ENCODE measurements around the gene ALPK3. TPM values are rescaled to one million over a fixed set of nuclear protein-coding genes. Genes with fewer than 3 reads are reported as not detected.

Gene ALPK3
- total and polyA plus RNA-seq, 2 donors (not counting 3 experiments of a cell fraction or from before 2014, with no cell fraction given), result 18.4 to 36.2 TPM

DNA sequence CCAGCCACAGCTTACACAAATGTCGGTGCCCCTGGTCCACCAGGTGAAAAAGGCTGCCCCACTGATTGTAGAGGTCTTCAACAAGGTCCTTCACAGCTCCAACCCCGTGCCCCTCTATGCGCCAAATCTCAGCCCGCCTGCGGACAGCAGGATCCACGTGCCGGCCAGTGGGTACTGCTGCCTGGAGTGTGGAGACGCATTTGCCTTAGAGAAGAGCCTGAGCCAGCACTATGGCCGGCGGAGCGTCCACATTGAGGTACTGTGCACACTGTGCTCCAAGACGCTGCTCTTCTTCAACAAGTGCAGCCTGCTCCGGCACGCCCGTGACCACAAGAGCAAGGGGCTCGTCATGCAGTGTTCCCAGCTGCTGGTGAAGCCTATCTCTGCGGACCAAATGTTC is 32.9 kb upstream of the ALPK3 start:
- no peak overlapping the region for H3K4me2 ChIP-seq (ENCODE audit: insufficient read depth, low read length)
- ChIA-PET CTCF (no interaction called here), POLR2A (no interaction called here)
- peaks cover 38% of the 10 kb centered on the region for H3K79me2 ChIP-seq (ENCODE audit: control insufficient read depth, insufficient read depth, low read length)
- H3K36me3 ChIP-seq (ENCODE audit: control insufficient read depth in 2 of 2, extremely low read depth in 1 of 2, insufficient read depth in 2 of 2, low read length in 2 of 2), result peaks cover 18 to 23% of the 10 kb centered on the region in 2 experiments
- H3K27ac ChIP-seq (ENCODE audit: insufficient read depth, low read depth, low read length), result no peak overlapping the region
- DNase-seq (ENCODE audit: low read depth, low spot score), result no peak
- no peak for FAIRE-seq
- H3K9me1 ChIP-seq (replicated peaks; ENCODE audit: control insufficient read depth, extremely low read depth, insufficient read depth, low read length), result no peaks in the 10 kb centered on the region
- no peak overlapping the region for H3K9ac ChIP-seq (replicated peaks; ENCODE audit: extremely low read depth, insufficient read depth, low read length)
- no peak overlapping the region for H3K4me3 ChIP-seq (replicated peaks in 1 of 3; ENCODE audit: insufficient read depth in 1 of 3, low read depth in 1 of 3, low read length in 3 of 3)
- TF ChIP-seq JUN (IDR thresholded peaks at IDR 0.05; ENCODE audit: borderline replicate concordance, insufficient read depth, insufficient read length, low read depth) (no peak), POLR2A (IDR thresholded peaks at IDR 0.05; ENCODE audit: low read depth, low read length) (no peak), EZH2 (IDR thresholded peaks at IDR 0.05; ENCODE audit: borderline replicate concordance, low read depth, low read length, severe bottlenecking) (no peak), POLR2AphosphoS5 (IDR thresholded peaks at IDR 0.05; ENCODE audit: insufficient read depth, low read depth, low read length) (no peak), MYC (IDR thresholded peaks at IDR 0.05; ENCODE audit: low read depth, low read length) (no peak), GATA2 (IDR thresholded peaks at IDR 0.05; ENCODE audit: insufficient read depth, insufficient read length, low read depth, low read length) (no peak), FOS (IDR thresholded peaks at IDR 0.05; ENCODE audit: borderline replicate concordance, insufficient read depth, low read length) (no peak)
- TF ChIP-seq, protein P1, sequence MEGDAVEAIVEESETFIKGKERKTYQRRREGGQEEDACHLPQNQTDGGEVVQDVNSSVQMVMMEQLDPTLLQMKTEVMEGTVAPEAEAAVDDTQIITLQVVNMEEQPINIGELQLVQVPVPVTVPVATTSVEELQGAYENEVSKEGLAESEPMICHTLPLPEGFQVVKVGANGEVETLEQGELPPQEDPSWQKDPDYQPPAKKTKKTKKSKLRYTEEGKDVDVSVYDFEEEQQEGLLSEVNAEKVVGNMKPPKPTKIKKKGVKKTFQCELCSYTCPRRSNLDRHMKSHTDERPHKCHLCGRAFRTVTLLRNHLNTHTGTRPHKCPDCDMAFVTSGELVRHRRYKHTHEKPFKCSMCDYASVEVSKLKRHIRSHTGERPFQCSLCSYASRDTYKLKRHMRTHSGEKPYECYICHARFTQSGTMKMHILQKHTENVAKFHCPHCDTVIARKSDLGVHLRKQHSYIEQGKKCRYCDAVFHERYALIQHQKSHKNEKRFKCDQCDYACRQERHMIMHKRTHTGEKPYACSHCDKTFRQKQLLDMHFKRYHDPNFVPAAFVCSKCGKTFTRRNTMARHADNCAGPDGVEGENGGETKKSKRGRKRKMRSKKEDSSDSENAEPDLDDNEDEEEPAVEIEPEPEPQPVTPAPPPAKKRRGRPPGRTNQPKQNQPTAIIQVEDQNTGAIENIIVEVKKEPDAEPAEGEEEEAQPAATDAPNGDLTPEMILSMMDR (IDR thresholded peaks at IDR 0.05; ENCODE audit: extremely low read depth in 1 of 2, insufficient read depth in 1 of 2, low read depth in 1 of 2, low read length in 2 of 2), result no peak
- TF ChIP-seq, protein P2, sequence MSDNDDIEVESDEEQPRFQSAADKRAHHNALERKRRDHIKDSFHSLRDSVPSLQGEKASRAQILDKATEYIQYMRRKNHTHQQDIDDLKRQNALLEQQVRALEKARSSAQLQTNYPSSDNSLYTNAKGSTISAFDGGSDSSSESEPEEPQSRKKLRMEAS (IDR thresholded peaks at IDR 0.05; ENCODE audit: insufficient read depth, insufficient read length), result no peak
- no peaks in the 10 kb centered on the region for H3K27me3 ChIP-seq (ENCODE audit: control insufficient read depth in 2 of 2, insufficient read depth in 2 of 2, low read length in 2 of 2)
- H2AFZ ChIP-seq (ENCODE audit: low read depth, low read length), result no peak overlapping the region
- no peaks in the 10 kb centered on the region for H4K20me1 ChIP-seq (replicated peaks; ENCODE audit: control insufficient read depth, extremely low read depth, insufficient read depth, low read length)
- intact Hi-C loops (cut with micrococcal nuclease), result no loop called here
- no peaks in the 10 kb centered on the region for H3K4me1 ChIP-seq (ENCODE audit: control insufficient read depth, extremely low read depth, insufficient read depth, low read length)
- BruUV-seq (replicated peaks), result no TSS peak
- H3K9me3 ChIP-seq (replicated peaks; ENCODE audit: control insufficient read depth, insufficient read depth, low read length), result no peaks in the 10 kb centered on the region
- dilution Hi-C loops (cut with MboI; ENCODE audit: extremely low pct_ligation_motif_present, low sequenced_read_pairs), result no loop called here

All from endothelial cell of umbilical vein (primary cell).